H1 (cell line): ENCODE measurements around the gene DPH5. TPM values are rescaled to one million over a fixed set of nuclear protein-coding genes. Genes with fewer than 3 reads are reported as not detected.
"Not testable (repeated sequence)": the region's sequence is repeated elsewhere in the genome, so short reads cannot be mapped to it uniquely, and the experiment has no call there.

Source experiments
- CTCF ChIA-PET: fragments of 300-600 bp; sonication (Branson Sonifier 250); formaldehyde crosslinking; loops from one replicate; lab custom pipeline; 2021; ENCODE audit not compliant: partially characterized antibody; lab: Charles Lee
- POLR2A ChIA-PET: fragments of 300-600 bp; sonication (Branson Sonifier 250); formaldehyde crosslinking; loops from one replicate; lab custom pipeline; 2021; ENCODE audit warnings: inconsistent platforms; ENCODE audit not compliant: partially characterized antibody; lab: Charles Lee
- DNase-seq, 2 experiments: peaks; one replicate each; pipeline versions ENCODE4 v3.0.0 to v3.0.0-alpha.2; 2010 to 2022; ENCODE audit warnings: low spot score in 2 of 2, low read depth in 1 of 2, mixed read lengths in 1 of 2
- FAIRE-seq: peaks from 2 replicates; lab custom pipeline; 2011; peaks lifted over from hg19 to GRCh38; lab: Jason Lieb, UNC
- H2AFZ ChIP-seq: 2 replicates; pipeline ENCODE4 v1.8.1; 2012; ENCODE audit warnings: low read length, inconsistent platforms
- H2AK5ac ChIP-seq: 2 replicates; pipeline ENCODE4 v1.6.1; 2013; ENCODE audit warnings: low read depth, low read length
- H2BK120ac ChIP-seq: replicated peaks from 2 replicates; pipeline ENCODE3; 2013; ENCODE audit warnings: low read depth, low read length, inconsistent platforms
- H2BK12ac ChIP-seq: 2 replicates; pipeline ENCODE4 v1.6.1; 2013; ENCODE audit warnings: low read depth, low read length
- H2BK15ac ChIP-seq: 2 replicates; pipeline ENCODE4 v1.6.1; 2013; ENCODE audit warnings: low read length
- H2BK20ac ChIP-seq: 2 replicates; pipeline ENCODE4 v1.6.1; 2013; ENCODE audit warnings: low read length
- H2BK5ac ChIP-seq: 2 replicates; pipeline ENCODE4 v1.6.1; 2013; ENCODE audit warnings: low read depth, low read length
- H3K14ac ChIP-seq: 2 replicates; pipeline ENCODE4 v1.6.1; 2013; ENCODE audit warnings: inconsistent platforms; ENCODE audit not compliant: insufficient read length
- H3K18ac ChIP-seq: 2 replicates; pipeline ENCODE4 v1.6.1; 2013; ENCODE audit warnings: low read length; ENCODE audit errors: extremely low read depth
- H3K23ac ChIP-seq: 2 replicates; pipeline ENCODE4 v1.6.1; 2013; ENCODE audit warnings: inconsistent platforms; ENCODE audit not compliant: insufficient read length
- H3K23me2 ChIP-seq: 2 replicates; pipeline ENCODE4 v1.6.1; 2013; ENCODE audit warnings: low read depth, low read length
- H3K27ac ChIP-seq: 2 replicates; pipeline ENCODE4 v1.6.1; 2011; ENCODE audit warnings: low read depth, low read length, inconsistent platforms
- H3K27me3 ChIP-seq, 4 experiments: replicated peaks in 1 of 4; 1 replicate in 1 of 4; 2 replicates in 3 of 4; pipeline versions ENCODE4 v1.6.1 to v1.8.1; 2011 to 2013; ENCODE audit warnings: low read length in 3 of 4, mild to moderate bottlenecking in 3 of 4, inconsistent platforms in 2 of 4, mixed read lengths in 2 of 4, moderate library complexity in 1 of 4; ENCODE audit not compliant: control insufficient read depth in 3 of 4, insufficient read depth in 3 of 4; ENCODE audit errors: extremely low read depth in 1 of 4
- H3K36me3 ChIP-seq, 4 experiments: 2 replicates each; pipeline versions ENCODE4 v1.6.1 to v1.8.1; 2011 to 2013; ENCODE audit warnings: mild to moderate bottlenecking in 4 of 4, low read length in 3 of 4, moderate library complexity in 2 of 4, control low read depth in 1 of 4, inconsistent platforms in 1 of 4; ENCODE audit not compliant: insufficient read depth in 4 of 4, control insufficient read depth in 2 of 4
- H3K4ac ChIP-seq: replicated peaks from 2 replicates; pipeline ENCODE3; 2013; ENCODE audit warnings: low read length, low read depth, mixed read lengths, inconsistent platforms; ENCODE audit not compliant: insufficient read length
- H3K4me1 ChIP-seq, 4 experiments: replicated peaks in 1 of 4; 1 replicate in 1 of 4; 2 replicates in 3 of 4; pipeline versions ENCODE4 v1.6.1 to v1.8.1; 2011 to 2013; ENCODE audit warnings: low read length in 3 of 4, inconsistent platforms in 2 of 4, mixed read lengths in 1 of 4; ENCODE audit not compliant: insufficient read depth in 4 of 4, control insufficient read depth in 3 of 4
- H3K4me2 ChIP-seq, 2 experiments: 2 replicates each; pipeline versions ENCODE4 v1.6.1 to v1.8.1; 2011 to 2013; ENCODE audit warnings: low read depth in 2 of 2, low read length in 2 of 2, control low read depth in 1 of 2, inconsistent platforms in 1 of 2, mild to moderate bottlenecking in 1 of 2; ENCODE audit not compliant: insufficient read depth in 1 of 2
- H3K4me3 ChIP-seq, 4 experiments: fragments of 200-600, 300-600 bp in 1 of 4; sonication (generic), shearing (Covaris generic), sonication (Bioruptor Twin) in 1 of 4; 2 replicates each; pipeline versions ENCODE4 v1.5.1 to v1.8.1; 2011 to 2016; ENCODE audit warnings: low read length in 4 of 4, low read depth in 3 of 4, control low read depth in 2 of 4, inconsistent platforms in 2 of 4, mild to moderate bottlenecking in 2 of 4, mixed read lengths in 1 of 4, moderate library complexity in 1 of 4; ENCODE audit not compliant: insufficient read depth in 2 of 4; ENCODE audit errors: extremely low read depth in 1 of 4
- H3K56ac ChIP-seq: replicated peaks from 2 replicates; pipeline ENCODE3; 2013; ENCODE audit warnings: low read depth, mild to moderate bottlenecking, mixed read lengths, low read length, inconsistent platforms; ENCODE audit not compliant: insufficient read length
- H3K79me1 ChIP-seq: 2 replicates; pipeline ENCODE4 v1.6.1; 2013; ENCODE audit warnings: low read depth, low read length, control low read depth
- H3K79me2 ChIP-seq, 2 experiments: 2 replicates each; pipeline versions ENCODE4 v1.6.1 to v1.8.1; 2012 to 2013; ENCODE audit warnings: low read length in 2 of 2, mild to moderate bottlenecking in 2 of 2, inconsistent platforms in 1 of 2; ENCODE audit not compliant: insufficient read depth in 2 of 2, control insufficient read depth in 1 of 2
- H3K9ac ChIP-seq, 4 experiments: replicated peaks in 1 of 4; 1 replicate in 1 of 4; 2 replicates in 3 of 4; pipeline versions ENCODE4 v1.6.1 to v1.8.1; 2011 to 2013; ENCODE audit warnings: low read depth in 3 of 4, low read length in 3 of 4, control low read depth in 2 of 4, mild to moderate bottlenecking in 2 of 4, moderate library complexity in 2 of 4, inconsistent platforms in 1 of 4; ENCODE audit errors: extremely low read depth in 1 of 4
- H3K9me3 ChIP-seq, 2 experiments: 2 replicates each; pipeline versions ENCODE4 v1.6.1 to v1.8.1; 2012 to 2013; ENCODE audit warnings: mild to moderate bottlenecking in 2 of 2, moderate library complexity in 2 of 2, control low read depth in 1 of 2, inconsistent platforms in 1 of 2, low read depth in 1 of 2, low read length in 1 of 2, mixed read lengths in 1 of 2; ENCODE audit not compliant: insufficient read depth in 2 of 2
- H4K20me1 ChIP-seq, 2 experiments: replicated peaks in 1 of 2; 2 replicates each; pipeline versions ENCODE3 to v1.8.1; 2011 to 2013; ENCODE audit warnings: inconsistent platforms in 2 of 2, low read length in 2 of 2, mild to moderate bottlenecking in 1 of 2; ENCODE audit not compliant: insufficient read depth in 2 of 2, control insufficient read depth in 1 of 2
- H4K5ac ChIP-seq: 2 replicates; pipeline ENCODE4 v1.6.1; 2013; ENCODE audit warnings: low read length, low read depth, mixed read lengths, inconsistent platforms; ENCODE audit not compliant: insufficient read length
- H4K8ac ChIP-seq: 2 replicates; pipeline ENCODE4 v1.8.0; 2013; ENCODE audit warnings: mild to moderate bottlenecking, moderate library complexity, low read length, inconsistent platforms; ENCODE audit not compliant: insufficient read depth; ENCODE audit errors: extremely low read depth
- H4K91ac ChIP-seq: replicated peaks from 2 replicates; pipeline ENCODE3; 2013; ENCODE audit warnings: low read length, mixed read lengths, inconsistent platforms; ENCODE audit not compliant: insufficient read length
- ASH2L ChIP-seq: fragments of 200-600, 300-600 bp; sonication (generic); IDR thresholded peaks from one replicate; pipeline ENCODE4 v1.7.1; 2017; ENCODE audit warnings: low read length
- RBBP5 ChIP-seq: IDR thresholded peaks from 2 replicates; pipeline ENCODE4 v1.7.1; 2012; ENCODE audit warnings: low read depth, mild to moderate bottlenecking, inconsistent platforms, low read length, moderate library complexity, borderline replicate concordance
- SP1 ChIP-seq: IDR thresholded peaks from 2 replicates; pipeline ENCODE4 v1.6.1; 2011; ENCODE audit warnings: low read depth, low read length
- WGBS, 2 experiments: shearing (Covaris generic) in 1 of 2; methylation state at CpG; one replicate each; pipeline versions ENCODE4 v1.1.6 to v1.1.7; 2013 to 2015; ENCODE audit warnings: low lambda C conversion rate in 2 of 2, mixed read lengths in 2 of 2, inconsistent platforms in 1 of 2, low coverage in 1 of 2, missing lambda C conversion rate in 1 of 2; ENCODE audit not compliant: insufficient replicate concordance in 2 of 2, insufficient coverage in 1 of 2, insufficient read length in 1 of 2; ENCODE audit errors: extremely low coverage in 1 of 2, missing lambda C conversion rate in 1 of 2; 5-methylcytosine and 5-hydroxymethylcytosine counted together
- polyA plus RNA-seq, 7 experiments: library from polyadenylated mRNA; depleted of rRNA in 3 of 7; stranded (reverse) in 5 of 7; unstranded in 2 of 7; fragments of >200 nt in 5 of 7; fragments of 200-250 nt in 2 of 7; gene quantifications; 1 replicate in 5 of 7; 2 replicates in 1 of 7; 4 replicates in 1 of 7; pipeline versions ENCODE4 v1.2.1 to v1.2.3, GENCODE V29; 2011 to 2013; ENCODE audit warnings: missing spikeins in 2 of 7, mixed read lengths in 2 of 7
- total RNA-seq: library from RNA; stranded (reverse); fragmentation: NEBNext Ultra II Directional; extraction: Animal tissue kit (Norgen Biotek cat#: 25700); gene quantifications from 2 replicates; pipeline ENCODE4 v1.2.1, GENCODE V29; 2021

Gene DPH5
- total and polyA plus RNA-seq, 2 of the 8 experiments (the other 6 are each of a cell fraction or from before 2014, with no cell fraction given), result 67.7 to 106 TPM

GRCh38 chr1:100949515-100950158 lies 75.9 kb downstream of the DPH5 start:
- not testable (repeated sequence) for H3K23ac ChIP-seq, H3K79me1 ChIP-seq, H3K56ac ChIP-seq, H3K79me2 ChIP-seq, H3K23me2 ChIP-seq, H3K27me3 ChIP-seq, H4K8ac ChIP-seq, H4K5ac ChIP-seq, H4K91ac ChIP-seq, H3K36me3 ChIP-seq, H2AK5ac ChIP-seq, H2BK15ac ChIP-seq, H3K9me3 ChIP-seq, H3K4ac ChIP-seq, H2BK120ac ChIP-seq, H3K14ac ChIP-seq, H4K20me1 ChIP-seq, H3K27ac ChIP-seq
- DNase-seq, result peak; percentile 53 to 70
- Histone ChIP-seq H3K18ac (peak overlapping the region; percentile 17; the same call in 1 of the 2 replicates), H2BK5ac (peak overlapping the region; percentile 95), H2BK12ac (peak overlapping the region; percentile 87), H3K4me3 (peak overlapping the region in 2 of 4 experiments; percentile 17 to 34; a peak in 2 of 8 replicates), H2BK20ac (peak overlapping the region; percentile 72; the same call in 1 of the 2 replicates), H3K9ac (peak overlapping the region in 2 of 4 experiments; percentile 8 to 15; a peak in 2 of 7 replicates), H2AFZ (0 out of 2 replicates have a peak overlapping the region, but pooled peaks have one; percentile 66), H3K4me2 (peak overlapping the region; percentile 51 to 58), H3K4me1 (peaks cover 9 to 29% (median 19%) of the 10 kb centered on the region in 4 experiments)
- FAIRE-seq, result peak; percentile 24
- ChIA-PET POLR2A (interaction anchor here (0.5 to 1.0 kb wide), 7 partner anchors 9 to 487 kb away, joined by 3 to 4 read pairs (median 3); partner anchors contain the start of genes EXTL2 and SLC30A7), CTCF (interaction anchor here (0.6 to 1.5 kb wide), 4 partner anchors 9 to 402 kb away, joined by 3 to 6 read pairs (median 4); no protein-coding TSS in a partner anchor)
- 61% methylated on average over 9 of the region's 9 CpGs; no CpG with 5 or more reads in 1 of the 2 experiments for WGBS, 2 experiments
- TF ChIP-seq ASH2L, result peak; percentile 46
- TF ChIP-seq RBBP5, result 0 out of 2 replicates have a peak, but pooled peaks have one; percentile 59
- TF ChIP-seq SP1, result 0 out of 2 replicates have a peak, but pooled peaks have one; percentile 38
